GM18517 (cell line): Measurements from ENCODE around the gene CDH22.

Experiments used
- ATAC-seq: cut with Tn5 transposase; IDR thresholded peaks from one replicate; pipeline ENCODE4 v1.9.1; 2021; ENCODE audit warnings: mild to moderate bottlenecking, moderate library complexity; ENCODE audit not compliant: unreplicated experiment

CDH22 gene

GRCh38 chr20:46308258-46309157 is at the start of gene CDH22:
Gene CDH22, minus strand, starts transcription at chr20:46308498. Its CDS starts 57,204 bp downstream, at chr20:46251294.
- ATAC-seq: no peak

- no peak for ATAC-seq
These were observed 48.8 kb upstream of the CDH22 start for GRCh38 chr20:46357030-46357514.

- ATAC-seq: no peak
These were observed 48.1 kb upstream of the CDH22 start for GRCh38 chr20:46356195-46357029.

- no peak for ATAC-seq
These were observed 47.5 kb upstream of the CDH22 start for GRCh38 chr20:46355778-46356177.

- ATAC-seq: no peak
These were observed 46.8 kb upstream of the CDH22 start for GRCh38 chr20:46354920-46355654.

GRCh38 chr20:46354207-46354555 is 45.9 kb upstream of the CDH22 start:
- no peak for ATAC-seq

GRCh38 chr20:46353500-46354206 is 45.4 kb upstream of the CDH22 start:
- ATAC-seq: no peak

- ATAC-seq: no peak
These were observed 44.2 kb upstream of the CDH22 start for GRCh38 chr20:46352370-46352938.

- ATAC-seq: no peak
These were observed 43.2 kb upstream of the CDH22 start for GRCh38 chr20:46351357-46352058.

- ATAC-seq: no peak
These were observed 42.6 kb upstream of the CDH22 start for GRCh38 chr20:46350986-46351267.

- no peak for ATAC-seq
These were observed 42.1 kb upstream of the CDH22 start for GRCh38 chr20:46350201-46350985.

GRCh38 chr20:46349742-46350056 is 41.4 kb upstream of the CDH22 start:
- no peak for ATAC-seq

- ATAC-seq: no peak
These were observed 40.9 kb upstream of the CDH22 start for GRCh38 chr20:46349035-46349741.

- ATAC-seq: no peak
These were observed 39.8 kb upstream of the CDH22 start for GRCh38 chr20:46347841-46348803.

- ATAC-seq: no peak
These were observed 38.5 kb upstream of the CDH22 start for GRCh38 chr20:46346770-46347169.

GRCh38 chr20:46344488-46345162 is 36.3 kb upstream of the CDH22 start:
- ATAC-seq: no peak

GRCh38 chr20:46343975-46344357 is 35.7 kb upstream of the CDH22 start:
- no peak for ATAC-seq
